ELR (cell line): ENCODE results near the gene CLDN19.
"Not testable (repeated sequence)": the region's sequence is repeated elsewhere in the genome, so short reads cannot be mapped to it uniquely, and the experiment has no call there.

Source experiments
- DNase-seq: peaks from one replicate; pipeline ENCODE4 v3.0.0-alpha.2; 2015; ENCODE audit warnings: low read depth

Gene CLDN19

GRCh38 chr1:42759114-42759513 is 19.1 kb upstream of the CLDN19 start:
- no peak for DNase-seq

- no peak for DNase-seq
Observed at GRCh38 chr1:42758641-42759040, 18.6 kb upstream of the CLDN19 start.

GRCh38 chr1:42757892-42758275 is 17.8 kb upstream of the CLDN19 start:
- DNase-seq: no peak

- peak; percentile 80 for DNase-seq
Observed at GRCh38 chr1:42756956-42757891, 17.2 kb upstream of the CLDN19 start.

GRCh38 chr1:42753070-42753469 is 13.0 kb upstream of the CLDN19 start:
- DNase-seq: peak; percentile 62

- no peak for DNase-seq
Observed at GRCh38 chr1:42752284-42752683, 12.2 kb upstream of the CLDN19 start.

- DNase-seq: not testable (repeated sequence)
Observed at GRCh38 chr1:42751511-42752070, 11.6 kb upstream of the CLDN19 start.

GRCh38 chr1:42750041-42750440 is 10.0 kb upstream of the CLDN19 start:
- DNase-seq: no peak

GRCh38 chr1:42748461-42749410 is 8.7 kb upstream of the CLDN19 start:
- DNase-seq: no peak

- DNase-seq: no peak
Observed at GRCh38 chr1:42748021-42748420, 8.0 kb upstream of the CLDN19 start.

GRCh38 chr1:42747125-42747524 is 7.1 kb upstream of the CLDN19 start:
- DNase-seq: peak; percentile 19

GRCh38 chr1:42746436-42747105 is 6.5 kb upstream of the CLDN19 start:
- no peak for DNase-seq

GRCh38 chr1:42745851-42746250 is 5.8 kb upstream of the CLDN19 start:
- no peak for DNase-seq

GRCh38 chr1:42744148-42744413 is 4.0 kb upstream of the CLDN19 start:
- no peak for DNase-seq

GRCh38 chr1:42743317-42744147 is 3.5 kb upstream of the CLDN19 start:
- no peak for DNase-seq

- no peak for DNase-seq
Observed at GRCh38 chr1:42742617-42743316, 2.7 kb upstream of the CLDN19 start.

- DNase-seq: no peak
Observed at GRCh38 chr1:42742141-42742540, 2.1 kb upstream of the CLDN19 start.

GRCh38 chr1:42741706-42742105 is 1.7 kb upstream of the CLDN19 start:
- DNase-seq: no peak

- DNase-seq: no peak
Observed at GRCh38 chr1:42740851-42741580, 980 bp upstream of the CLDN19 start.

GRCh38 chr1:42738678-42739226 is 1.3 kb downstream of the CLDN19 start:
- DNase-seq: no peak
